ENCODE data around the gene PTPRE. TPM values are rescaled to one million over a fixed set of nuclear protein-coding genes. Genes with fewer than 3 reads are reported as not detected.

The PTPRE gene
- total and polyA plus RNA-seq, 4 donors = 30.9 to 46.9 (median 37.2) TPM

DNA sequence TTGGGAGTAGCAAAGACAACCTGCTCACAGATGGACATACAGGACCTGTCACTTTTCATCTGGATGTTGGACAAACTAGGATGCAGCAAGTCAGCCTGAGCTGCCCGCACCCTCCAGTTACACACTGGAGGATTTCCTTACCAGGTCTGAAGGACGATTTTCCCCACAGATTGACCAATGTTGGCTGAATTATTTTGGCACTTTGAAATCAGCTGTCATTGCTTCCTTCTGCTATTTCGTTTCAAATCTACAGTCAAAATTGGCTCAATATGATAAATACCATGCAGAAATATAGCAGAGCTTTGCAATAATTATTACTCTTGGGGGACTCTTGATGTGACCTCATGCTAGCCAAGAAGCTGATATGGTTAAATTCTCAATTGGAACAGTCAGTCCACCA lies 16.7 kb upstream of the PTPRE start:
- DNase-seq (ENCODE audit: low read depth in 4 of 6, low spot score in 6 of 6) = no peak
- peaks cover 5% of the 10 kb centered on the region for H3K4me1 ChIP-seq (ENCODE audit: control insufficient read depth, insufficient read depth, low read length)
- no peaks in the 10 kb centered on the region for H3K36me3 ChIP-seq (ENCODE audit: control insufficient read depth, insufficient read depth, low read length)
- no peak overlapping the region for H3K4me3 ChIP-seq (ENCODE audit: low read depth, low read length)
- H3K27ac ChIP-seq (ENCODE audit: low read depth, low read length) = no peak overlapping the region
- 94% methylated on average over 2 of the region's 3 CpGs for WGBS (ENCODE audit: insufficient coverage)
- no peaks in the 10 kb centered on the region for H3K27me3 ChIP-seq (ENCODE audit: control insufficient read depth, insufficient read depth, low read length)
- H3K9me3 ChIP-seq (ENCODE audit: control insufficient read depth, insufficient read depth, low read length) = no peaks in the 10 kb centered on the region

DNA sequence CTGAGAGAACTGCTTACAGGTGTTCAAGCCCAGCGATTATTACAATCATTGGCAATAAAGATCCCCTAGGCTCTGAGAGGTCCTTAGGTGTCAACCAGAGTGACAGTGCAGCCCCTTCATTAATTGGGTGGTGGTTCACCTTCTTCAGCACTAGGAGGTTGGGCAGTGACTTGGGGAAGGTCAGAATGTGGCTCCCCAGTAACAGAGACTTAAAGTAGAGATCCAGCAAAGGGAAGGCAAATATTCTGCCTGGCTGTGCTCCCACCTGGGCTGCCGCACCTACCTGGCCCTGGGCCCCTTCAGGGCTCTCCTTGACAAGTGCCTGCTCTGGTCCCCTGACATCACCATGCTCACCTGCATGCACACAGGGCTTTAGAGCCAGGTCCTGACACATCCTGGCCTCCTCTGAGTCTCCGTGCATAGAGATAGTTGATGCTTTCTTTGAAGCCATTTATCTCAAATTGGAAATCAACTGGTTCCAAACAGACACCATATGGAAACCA lies 16.0 kb upstream of the PTPRE start:
- no peak for DNase-seq (ENCODE audit: low read depth in 4 of 6, low spot score in 6 of 6)
- no peak overlapping the region for H3K27ac ChIP-seq (ENCODE audit: low read depth, low read length)
- 88% methylated on average over 2 of the region's 3 CpGs for WGBS (ENCODE audit: insufficient coverage)
- H3K9me3 ChIP-seq (ENCODE audit: control insufficient read depth, insufficient read depth, low read length) = no peaks in the 10 kb centered on the region
- no peak overlapping the region for H3K4me3 ChIP-seq (ENCODE audit: low read depth, low read length)
- peaks cover 5% of the 10 kb centered on the region for H3K4me1 ChIP-seq (ENCODE audit: control insufficient read depth, insufficient read depth, low read length)
- no peaks in the 10 kb centered on the region for H3K36me3 ChIP-seq (ENCODE audit: control insufficient read depth, insufficient read depth, low read length)
- H3K27me3 ChIP-seq (ENCODE audit: control insufficient read depth, insufficient read depth, low read length) = no peaks in the 10 kb centered on the region

DNA sequence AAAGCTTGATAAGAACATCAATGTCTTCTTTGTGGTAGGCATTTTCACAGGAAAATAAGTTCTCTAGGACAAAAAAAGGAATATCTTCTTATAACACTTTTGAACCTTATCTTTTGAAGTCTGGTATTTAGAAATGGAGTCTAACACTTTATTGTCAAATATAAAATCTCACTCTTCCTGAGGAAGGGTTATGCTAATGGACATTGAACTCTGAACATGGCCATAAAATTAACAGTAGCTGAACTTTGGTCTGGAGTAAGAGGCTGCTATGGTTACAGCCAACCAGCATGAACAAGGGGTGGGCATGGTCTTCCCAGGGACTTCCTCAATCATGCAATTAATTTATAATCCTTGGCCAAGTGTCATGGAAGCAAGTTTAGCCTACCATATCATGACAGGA lies 14.2 kb upstream of the PTPRE start, which contains the start of gene CLRN3:
TSS of gene CLRN3 (minus strand) at position 199 of the 400 bp plus-strand sequence. CDS start at position 42, 157 bp downstream.
- no peak for DNase-seq (ENCODE audit: low read depth in 4 of 6, low spot score in 6 of 6)
- no peaks in the 10 kb centered on the region for H3K36me3 ChIP-seq (ENCODE audit: control insufficient read depth, insufficient read depth, low read length)
- H3K4me1 ChIP-seq (ENCODE audit: control insufficient read depth, insufficient read depth, low read length) = peaks cover 5% of the 10 kb centered on the region
- H3K27me3 ChIP-seq (ENCODE audit: control insufficient read depth, insufficient read depth, low read length) = no peaks in the 10 kb centered on the region
- no peak within 1 kb of the TSS for H3K4me3 ChIP-seq (ENCODE audit: low read depth, low read length)
- H3K27ac ChIP-seq (ENCODE audit: low read depth, low read length) = no peak within 1 kb of the TSS
- H3K9me3 ChIP-seq (ENCODE audit: control insufficient read depth, insufficient read depth, low read length) = no peaks in the 10 kb centered on the region

DNA sequence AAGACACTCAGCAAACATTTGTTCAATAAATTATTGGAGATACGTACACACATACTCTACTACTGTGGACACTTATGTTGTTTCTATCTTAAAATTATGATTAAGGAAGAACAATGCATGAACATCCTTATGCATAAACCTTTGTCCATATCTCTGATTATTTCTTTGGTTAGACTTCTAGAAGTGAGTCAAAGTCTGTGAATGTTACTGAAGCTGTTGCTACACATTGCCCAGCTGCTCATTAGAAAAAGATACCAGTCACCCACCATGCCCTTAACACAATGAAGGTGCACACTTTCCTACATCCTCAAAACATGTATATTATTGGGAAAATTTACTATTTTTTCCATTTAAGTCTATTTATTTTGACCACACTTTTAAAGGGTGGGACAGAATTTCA lies 12.8 kb upstream of the PTPRE start:
- WGBS (ENCODE audit: insufficient coverage) = no CpG with 5 or more reads among the region's 1 CpG
- H3K4me3 ChIP-seq (ENCODE audit: low read depth, low read length) = no peak overlapping the region

DNA sequence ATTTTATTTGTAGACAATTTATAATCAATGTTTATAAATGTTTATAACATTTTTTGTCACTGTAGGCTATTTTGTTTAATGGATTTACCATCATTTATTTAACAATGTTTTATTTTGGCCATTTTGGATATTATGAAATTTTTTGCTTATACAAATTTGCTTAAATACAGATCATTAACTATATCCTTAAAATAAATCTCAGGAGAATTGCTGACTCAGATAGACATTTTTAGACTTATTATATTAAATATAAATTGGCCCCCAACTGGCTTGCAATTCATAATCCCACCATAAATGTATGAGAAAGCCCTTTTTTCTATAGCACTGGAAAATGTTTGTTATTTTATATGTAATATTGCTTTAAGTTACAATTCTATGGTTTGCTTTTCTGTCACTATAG lies 10.3 kb upstream of the PTPRE start:
- no peak overlapping the region for H3K27ac ChIP-seq (ENCODE audit: low read depth, low read length)
- DNase-seq (ENCODE audit: low read depth in 4 of 6, low spot score in 6 of 6) = no peak
- no peaks in the 10 kb centered on the region for H3K27me3 ChIP-seq (ENCODE audit: control insufficient read depth, insufficient read depth, low read length)
- no peaks in the 10 kb centered on the region for H3K9me3 ChIP-seq (ENCODE audit: control insufficient read depth, insufficient read depth, low read length)
- no peaks in the 10 kb centered on the region for H3K4me1 ChIP-seq (ENCODE audit: control insufficient read depth, insufficient read depth, low read length)
- no peaks in the 10 kb centered on the region for H3K36me3 ChIP-seq (ENCODE audit: control insufficient read depth, insufficient read depth, low read length)
- H3K4me3 ChIP-seq (ENCODE audit: low read depth, low read length) = no peak overlapping the region

More for the DNA sequence above, 12.8 kb upstream of the PTPRE start:
- no peak for DNase-seq (ENCODE audit: low read depth in 4 of 6, low spot score in 6 of 6)
- H3K27me3 ChIP-seq (ENCODE audit: control insufficient read depth, insufficient read depth, low read length) = no peaks in the 10 kb centered on the region
- no peaks in the 10 kb centered on the region for H3K36me3 ChIP-seq (ENCODE audit: control insufficient read depth, insufficient read depth, low read length)
- H3K4me1 ChIP-seq (ENCODE audit: control insufficient read depth, insufficient read depth, low read length) = no peaks in the 10 kb centered on the region
- no peaks in the 10 kb centered on the region for H3K9me3 ChIP-seq (ENCODE audit: control insufficient read depth, insufficient read depth, low read length)
- H3K27ac ChIP-seq (ENCODE audit: low read depth, low read length) = no peak overlapping the region

DNA sequence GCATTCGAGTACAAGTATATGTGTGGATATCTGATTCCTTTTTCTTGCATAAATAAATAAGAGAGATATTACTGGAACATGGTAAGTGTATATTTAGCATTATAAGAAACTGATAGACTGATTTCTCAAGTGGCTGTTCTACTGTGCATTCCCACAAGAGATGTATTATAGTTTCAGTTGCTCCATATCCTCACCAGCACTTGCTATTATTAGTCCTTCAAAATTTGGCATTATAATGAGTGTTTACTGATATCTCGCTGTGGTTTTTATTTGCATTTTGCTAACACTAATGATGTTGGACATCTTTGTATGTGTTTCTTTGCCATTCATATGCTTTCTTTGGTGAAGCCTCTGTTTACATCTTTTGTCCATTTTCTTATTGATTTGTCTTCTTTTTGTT lies 9.7 kb upstream of the PTPRE start:
- no peak overlapping the region for H3K4me3 ChIP-seq (ENCODE audit: low read depth, low read length)
- no CpG with 5 or more reads among the region's 2 CpGs for WGBS (ENCODE audit: insufficient coverage)
- H3K27me3 ChIP-seq (ENCODE audit: control insufficient read depth, insufficient read depth, low read length) = no peaks in the 10 kb centered on the region
- no peaks in the 10 kb centered on the region for H3K9me3 ChIP-seq (ENCODE audit: control insufficient read depth, insufficient read depth, low read length)
- H3K27ac ChIP-seq (ENCODE audit: low read depth, low read length) = no peak overlapping the region
- no peaks in the 10 kb centered on the region for H3K36me3 ChIP-seq (ENCODE audit: control insufficient read depth, insufficient read depth, low read length)
- no peaks in the 10 kb centered on the region for H3K4me1 ChIP-seq (ENCODE audit: control insufficient read depth, insufficient read depth, low read length)
- DNase-seq (ENCODE audit: low read depth in 4 of 6, low spot score in 6 of 6) = no peak

DNA sequence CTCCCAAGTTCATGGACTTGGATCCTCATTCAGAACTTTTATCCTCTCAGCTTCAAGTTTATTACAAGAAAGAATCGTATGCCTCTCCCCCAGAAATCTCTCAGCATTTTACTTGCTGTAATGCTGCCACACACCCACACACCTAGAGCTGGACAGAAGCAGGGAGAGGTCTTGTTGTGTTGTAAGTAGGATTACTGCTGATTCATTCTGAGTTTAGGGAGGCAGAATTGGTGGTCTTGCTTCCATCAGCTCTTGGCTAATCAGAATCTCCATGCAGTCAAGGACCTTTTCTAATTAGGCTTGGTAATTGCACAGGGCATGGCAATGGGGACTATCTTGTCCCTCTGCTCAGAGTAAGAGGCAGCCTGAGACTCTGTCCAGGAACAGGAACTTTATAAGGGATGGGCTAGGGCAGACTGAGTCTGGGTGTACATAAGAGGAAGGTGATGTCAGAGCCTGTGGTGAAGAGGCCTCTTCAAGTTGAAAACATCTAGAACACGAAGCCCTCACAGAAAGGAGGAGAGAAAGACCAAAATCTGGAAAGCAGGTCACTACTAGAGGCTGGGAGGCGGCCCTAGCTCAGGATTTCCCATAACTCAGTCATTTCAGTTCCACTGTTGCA lies 7.0 kb upstream of the PTPRE start:
- Histone ChIP-seq H3K27me3 (ENCODE audit: control insufficient read depth, insufficient read depth, low read length) (no peaks in the 10 kb centered on the region), H3K9me3 (ENCODE audit: control insufficient read depth, insufficient read depth, low read length) (no peaks in the 10 kb centered on the region), H3K4me3 (ENCODE audit: low read depth, low read length) (no peak overlapping the region), H3K27ac (ENCODE audit: low read depth, low read length) (no peak overlapping the region), H3K4me1 (ENCODE audit: control insufficient read depth, insufficient read depth, low read length) (no peaks in the 10 kb centered on the region), H3K36me3 (ENCODE audit: control insufficient read depth, insufficient read depth, low read length) (no peaks in the 10 kb centered on the region)
- no CpG with 5 or more reads among the region's 3 CpGs for WGBS (ENCODE audit: insufficient coverage)
- DNase-seq (ENCODE audit: low read depth in 4 of 6, low spot score in 6 of 6) = no peak

DNA sequence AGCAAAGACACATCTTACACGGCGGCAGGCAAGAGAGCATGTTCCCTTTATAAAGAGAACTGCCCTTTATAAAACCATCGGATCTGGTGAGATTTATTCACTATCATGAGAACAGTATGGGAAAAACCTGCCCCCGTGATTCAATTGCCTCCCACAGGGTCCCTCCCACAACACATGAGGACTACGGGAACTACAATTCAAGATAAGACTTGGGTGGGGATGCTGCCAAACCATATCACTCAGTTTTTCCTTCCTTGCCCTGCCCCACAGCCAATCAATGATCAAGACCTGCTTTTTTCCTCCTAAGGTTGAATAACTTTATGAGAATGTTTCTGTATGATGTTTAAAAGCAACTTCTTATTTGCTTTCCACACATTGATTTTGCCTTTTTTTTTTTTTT lies 3.1 kb upstream of the PTPRE start:
- Histone ChIP-seq H3K27ac (ENCODE audit: low read depth, low read length) (no peak overlapping the region), H3K27me3 (ENCODE audit: control insufficient read depth, insufficient read depth, low read length) (no peaks in the 10 kb centered on the region), H3K36me3 (ENCODE audit: control insufficient read depth, insufficient read depth, low read length) (no peaks in the 10 kb centered on the region), H3K4me3 (ENCODE audit: low read depth, low read length) (no peak overlapping the region), H3K9me3 (ENCODE audit: control insufficient read depth, insufficient read depth, low read length) (no peaks in the 10 kb centered on the region), H3K4me1 (ENCODE audit: control insufficient read depth, insufficient read depth, low read length) (peaks cover 22% of the 10 kb centered on the region)
- WGBS (ENCODE audit: insufficient coverage) = 96% methylated on average over 4 of the region's 5 CpGs
- no peak for DNase-seq (ENCODE audit: low read depth in 4 of 6, low spot score in 6 of 6)

DNA sequence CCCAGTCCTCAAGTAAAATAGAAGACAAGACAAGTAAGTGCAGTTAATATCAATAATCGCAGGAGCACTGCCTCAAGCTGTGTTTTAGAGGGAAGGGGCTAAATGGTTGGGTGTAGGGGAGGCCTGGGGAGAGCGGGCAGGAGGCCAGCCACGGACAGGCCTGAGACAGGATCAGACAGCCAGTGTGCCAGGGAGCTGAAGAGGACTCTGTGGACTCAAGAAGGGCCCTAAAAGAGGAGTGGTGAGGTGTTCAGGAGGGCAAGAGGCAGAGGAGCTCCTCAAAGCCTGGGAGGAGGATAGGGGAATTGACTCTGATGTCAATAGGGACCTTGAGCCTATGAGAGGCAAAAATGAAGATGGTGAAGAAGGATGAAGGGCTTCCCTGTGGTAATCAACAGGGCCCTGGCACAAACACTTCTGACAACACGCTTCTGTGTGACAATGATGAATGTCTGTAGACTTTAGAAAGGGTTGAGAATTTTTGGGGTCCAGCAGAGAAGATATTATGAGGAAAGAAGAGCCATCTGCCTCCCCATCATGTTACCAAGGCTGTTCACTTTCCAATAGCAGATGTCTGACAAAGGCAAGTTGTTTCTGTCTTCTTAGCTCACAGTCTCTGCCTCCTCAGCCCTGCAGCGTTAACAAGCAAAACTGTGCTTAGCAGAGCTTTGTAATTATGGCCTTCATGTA lies 2.4 kb upstream of the PTPRE start:
- H3K27me3 ChIP-seq (ENCODE audit: control insufficient read depth, insufficient read depth, low read length) = no peaks in the 10 kb centered on the region
- H3K9me3 ChIP-seq (ENCODE audit: control insufficient read depth, insufficient read depth, low read length) = no peaks in the 10 kb centered on the region
- DNase-seq (ENCODE audit: low read depth in 4 of 6, low spot score in 6 of 6) = peak in 1 of 6 donors; percentile 76
- H3K27ac ChIP-seq (ENCODE audit: low read depth, low read length) = no peak overlapping the region
- no peaks in the 10 kb centered on the region for H3K36me3 ChIP-seq (ENCODE audit: control insufficient read depth, insufficient read depth, low read length)
- H3K4me1 ChIP-seq (ENCODE audit: control insufficient read depth, insufficient read depth, low read length) = peaks cover 26% of the 10 kb centered on the region
- 85% methylated on average over 5 of the region's 5 CpGs for WGBS (ENCODE audit: insufficient coverage)
- no peak overlapping the region for H3K4me3 ChIP-seq (ENCODE audit: low read depth, low read length)

Measured in spinal cord (tissue), 10 donors.